ENCODE data around the gene UMOD. TPM values are rescaled to one million over a fixed set of nuclear protein-coding genes. Genes with fewer than 3 reads are reported as not detected.

The UMOD gene
- total RNA-seq: not detected in 2 replicates

- no peak for DNase-seq (ENCODE audit: low read depth)
- no peak for TF ChIP-seq CTCF (conservative IDR thresholded peaks at IDR 0.05; ENCODE audit: low read depth, low read length)
- H3K4me3 ChIP-seq (ENCODE audit: low read depth, low read length): no peak within 1 kb of the TSS
Observed at GRCh38 chr16:20352615-20353014, at the start of gene UMOD. UMOD (minus strand) TSS chr16:20352715; CDS start chr16:20350737, 1,978 bp downstream.

- no peak overlapping the region for H3K4me3 ChIP-seq (ENCODE audit: low read depth, low read length)
- no peak for DNase-seq (ENCODE audit: low read depth)
- TF ChIP-seq CTCF (conservative IDR thresholded peaks at IDR 0.05; ENCODE audit: low read depth, low read length): no peak
Observed at GRCh38 chr16:20401475-20402016, 49.0 kb upstream of the UMOD start.

GRCh38 chr16:20401066-20401465, 48.6 kb upstream of the UMOD start:
- H3K4me3 ChIP-seq (ENCODE audit: low read depth, low read length): no peak overlapping the region
- no peak for TF ChIP-seq CTCF (conservative IDR thresholded peaks at IDR 0.05; ENCODE audit: low read depth, low read length)
- DNase-seq (ENCODE audit: low read depth): no peak

- no peak for DNase-seq (ENCODE audit: low read depth)
- H3K4me3 ChIP-seq (ENCODE audit: low read depth, low read length): no peak overlapping the region
- TF ChIP-seq CTCF (conservative IDR thresholded peaks at IDR 0.05; ENCODE audit: low read depth, low read length): no peak
Observed at GRCh38 chr16:20399185-20399584, 46.7 kb upstream of the UMOD start.

GRCh38 chr16:20398603-20399002, 46.1 kb upstream of the UMOD start:
- TF ChIP-seq CTCF (conservative IDR thresholded peaks at IDR 0.05; ENCODE audit: low read depth, low read length): no peak
- no peak for DNase-seq (ENCODE audit: low read depth)
- no peak overlapping the region for H3K4me3 ChIP-seq (ENCODE audit: low read depth, low read length)

- DNase-seq (ENCODE audit: low read depth): no peak
- no peak for TF ChIP-seq CTCF (conservative IDR thresholded peaks at IDR 0.05; ENCODE audit: low read depth, low read length)
- H3K4me3 ChIP-seq (ENCODE audit: low read depth, low read length): no peak overlapping the region
Observed at GRCh38 chr16:20397468-20398074, 45.1 kb upstream of the UMOD start.

Measured in epithelial cell of proximal tubule (primary cell).